Astrocyte (in vitro differentiated cells and primary cell): Measurements from ENCODE around the gene GALNS. TPM values are rescaled to one million over a fixed set of nuclear protein-coding genes. Genes with fewer than 3 reads are reported as not detected.
"Not testable (repeated sequence)": the region's sequence is repeated elsewhere in the genome, so short reads cannot be mapped to it uniquely, and the experiment has no call there.

Source experiments
- DNase-seq: peaks from one replicate; pipeline ENCODE4 v3.0.0-alpha.2; 2010; ENCODE audit warnings: low read depth
- FAIRE-seq: peaks from 2 replicates; lab custom pipeline; 2011; peaks lifted over from hg19 to GRCh38; lab: Jason Lieb, UNC
- H2AFZ ChIP-seq: 2 replicates; pipeline ENCODE4 v1.6.0; 2012; ENCODE audit warnings: low read depth, low read length, inconsistent platforms
- H3K27ac ChIP-seq: 2 replicates; pipeline ENCODE4 v1.5.1; 2011; ENCODE audit warnings: low read depth, low read length, inconsistent platforms
- H3K27me3 ChIP-seq: 2 replicates; pipeline ENCODE4 v1.6.0; 2011; ENCODE audit warnings: low read length, inconsistent platforms; ENCODE audit not compliant: insufficient read depth
- H3K36me3 ChIP-seq: 2 replicates; pipeline ENCODE4 v1.5.1; 2011; ENCODE audit warnings: low read length, inconsistent platforms; ENCODE audit not compliant: insufficient read depth
- H3K4me1 ChIP-seq: 2 replicates; pipeline ENCODE4 v1.5.1; 2011; ENCODE audit warnings: low read length, inconsistent platforms; ENCODE audit not compliant: insufficient read depth
- H3K4me2 ChIP-seq: 2 replicates; pipeline ENCODE4 v1.6.0; 2012; ENCODE audit warnings: low read length, inconsistent platforms
- H3K4me3 ChIP-seq: 2 replicates; pipeline ENCODE4 v1.5.1; 2011; ENCODE audit warnings: low read depth, mild to moderate bottlenecking, low read length, inconsistent platforms; ENCODE audit not compliant: insufficient read depth
- H3K79me2 ChIP-seq: 2 replicates; pipeline ENCODE4 v1.6.0; 2012; ENCODE audit warnings: mild to moderate bottlenecking, low read length, inconsistent platforms; ENCODE audit not compliant: insufficient read depth
- H3K9ac ChIP-seq: 2 replicates; pipeline ENCODE4 v1.6.0; 2012; ENCODE audit warnings: mild to moderate bottlenecking, low read length, inconsistent platforms
- H3K9me3 ChIP-seq: 2 replicates; pipeline ENCODE4 v1.5.1; 2012; ENCODE audit warnings: low read depth, mild to moderate bottlenecking, low read length, inconsistent platforms; ENCODE audit not compliant: insufficient read depth
- H4K20me1 ChIP-seq: 2 replicates; pipeline ENCODE4 v1.6.0; 2012; ENCODE audit warnings: low read length, inconsistent platforms; ENCODE audit not compliant: insufficient read depth
- H3K27ac Mint-ChIP-seq: one replicate; pipeline ENCODE4 v1.8.0; 2021; ENCODE audit warnings: mild to moderate bottlenecking, mixed read lengths; ENCODE audit not compliant: unreplicated experiment
- H3K27me3 Mint-ChIP-seq: one replicate; pipeline ENCODE4 v1.8.0; 2021; ENCODE audit warnings: low read depth, mixed read lengths; ENCODE audit not compliant: unreplicated experiment
- H3K36me3 Mint-ChIP-seq: one replicate; pipeline ENCODE4 v1.8.0; 2021; ENCODE audit warnings: low read depth, mixed read lengths; ENCODE audit not compliant: unreplicated experiment
- H3K4me1 Mint-ChIP-seq: one replicate; pipeline ENCODE4 v1.8.0; 2021; ENCODE audit warnings: low read depth, mixed read lengths; ENCODE audit not compliant: unreplicated experiment
- H3K4me3 Mint-ChIP-seq: one replicate; pipeline ENCODE4 v1.8.0; 2021; ENCODE audit warnings: mild to moderate bottlenecking, moderate library complexity, mixed read lengths; ENCODE audit not compliant: unreplicated experiment
- H3K9me3 Mint-ChIP-seq: one replicate; pipeline ENCODE4 v1.8.0; 2021; ENCODE audit warnings: mild to moderate bottlenecking, mixed read lengths; ENCODE audit not compliant: unreplicated experiment
- EZH2 ChIP-seq: IDR thresholded peaks from 2 replicates; pipeline ENCODE4 v1.6.1; 2012; ENCODE audit warnings: mild to moderate bottlenecking, low read length, inconsistent platforms; ENCODE audit not compliant: insufficient read depth
- total RNA-seq: library from RNA; stranded (reverse); gene quantifications from 2 replicates; pipeline ENCODE4 v1.2.1, GENCODE V29; 2021
- TF ChIP-seq, protein P1 (sequence below): IDR thresholded peaks from 2 replicates; pipeline ENCODE4 v1.5.1; 2011; ENCODE audit warnings: low read depth, mild to moderate bottlenecking, inconsistent platforms, low read length, moderate library complexity; ENCODE audit not compliant: insufficient read depth

Gene GALNS
- total RNA-seq, 1 donor from 2014 or later: 31.7 TPM

DNA sequence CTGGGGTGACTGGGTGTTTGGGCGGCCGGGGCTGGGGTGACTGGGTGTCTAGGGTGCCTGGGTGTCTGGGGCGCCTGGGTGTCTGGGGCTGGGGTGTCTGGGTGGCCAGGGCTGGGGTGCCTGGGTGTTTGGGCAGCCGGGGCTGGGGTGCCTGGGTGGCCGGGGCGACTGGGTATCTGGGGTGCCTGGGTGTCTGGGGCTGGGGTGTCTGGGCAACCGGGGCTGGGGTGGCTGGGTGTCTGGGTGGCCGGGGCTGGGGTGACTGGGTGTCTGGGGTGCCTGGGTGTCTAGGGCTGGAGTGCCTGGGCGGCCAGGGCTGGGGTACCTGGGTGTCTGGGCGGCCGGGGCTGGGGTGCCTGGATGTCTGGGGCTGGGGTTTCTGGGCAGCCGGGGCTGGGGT, 31.6 kb downstream of the GALNS start:
- Histone ChIP-seq H3K9me3 (no peaks in the 10 kb centered on the region), H3K27ac (no peak overlapping the region), H3K27me3 (no peaks in the 10 kb centered on the region), H3K9ac (no peak overlapping the region), H4K20me1 (no peaks in the 10 kb centered on the region), H3K36me3 (no peaks in the 10 kb centered on the region), H3K4me2 (no peak overlapping the region), H3K4me1 (no peaks in the 10 kb centered on the region), H2AFZ (no peak overlapping the region), H3K4me3 (no peak overlapping the region), H3K79me2 (no peaks in the 10 kb centered on the region)
- DNase-seq (no peak), FAIRE-seq (no peak)
- H3K9me3 Mint-ChIP-seq: no peaks in the 10 kb centered on the region
- no peak overlapping the region for H3K27ac Mint-ChIP-seq
- H3K4me1 Mint-ChIP-seq: no peaks in the 10 kb centered on the region
- peaks cover 7% of the 10 kb centered on the region for H3K36me3 Mint-ChIP-seq
- no peaks in the 10 kb centered on the region for H3K27me3 Mint-ChIP-seq
- TF ChIP-seq, protein P1, sequence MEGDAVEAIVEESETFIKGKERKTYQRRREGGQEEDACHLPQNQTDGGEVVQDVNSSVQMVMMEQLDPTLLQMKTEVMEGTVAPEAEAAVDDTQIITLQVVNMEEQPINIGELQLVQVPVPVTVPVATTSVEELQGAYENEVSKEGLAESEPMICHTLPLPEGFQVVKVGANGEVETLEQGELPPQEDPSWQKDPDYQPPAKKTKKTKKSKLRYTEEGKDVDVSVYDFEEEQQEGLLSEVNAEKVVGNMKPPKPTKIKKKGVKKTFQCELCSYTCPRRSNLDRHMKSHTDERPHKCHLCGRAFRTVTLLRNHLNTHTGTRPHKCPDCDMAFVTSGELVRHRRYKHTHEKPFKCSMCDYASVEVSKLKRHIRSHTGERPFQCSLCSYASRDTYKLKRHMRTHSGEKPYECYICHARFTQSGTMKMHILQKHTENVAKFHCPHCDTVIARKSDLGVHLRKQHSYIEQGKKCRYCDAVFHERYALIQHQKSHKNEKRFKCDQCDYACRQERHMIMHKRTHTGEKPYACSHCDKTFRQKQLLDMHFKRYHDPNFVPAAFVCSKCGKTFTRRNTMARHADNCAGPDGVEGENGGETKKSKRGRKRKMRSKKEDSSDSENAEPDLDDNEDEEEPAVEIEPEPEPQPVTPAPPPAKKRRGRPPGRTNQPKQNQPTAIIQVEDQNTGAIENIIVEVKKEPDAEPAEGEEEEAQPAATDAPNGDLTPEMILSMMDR: no peak
- TF ChIP-seq EZH2: no peak
- H3K4me3 Mint-ChIP-seq: no peak overlapping the region

DNA sequence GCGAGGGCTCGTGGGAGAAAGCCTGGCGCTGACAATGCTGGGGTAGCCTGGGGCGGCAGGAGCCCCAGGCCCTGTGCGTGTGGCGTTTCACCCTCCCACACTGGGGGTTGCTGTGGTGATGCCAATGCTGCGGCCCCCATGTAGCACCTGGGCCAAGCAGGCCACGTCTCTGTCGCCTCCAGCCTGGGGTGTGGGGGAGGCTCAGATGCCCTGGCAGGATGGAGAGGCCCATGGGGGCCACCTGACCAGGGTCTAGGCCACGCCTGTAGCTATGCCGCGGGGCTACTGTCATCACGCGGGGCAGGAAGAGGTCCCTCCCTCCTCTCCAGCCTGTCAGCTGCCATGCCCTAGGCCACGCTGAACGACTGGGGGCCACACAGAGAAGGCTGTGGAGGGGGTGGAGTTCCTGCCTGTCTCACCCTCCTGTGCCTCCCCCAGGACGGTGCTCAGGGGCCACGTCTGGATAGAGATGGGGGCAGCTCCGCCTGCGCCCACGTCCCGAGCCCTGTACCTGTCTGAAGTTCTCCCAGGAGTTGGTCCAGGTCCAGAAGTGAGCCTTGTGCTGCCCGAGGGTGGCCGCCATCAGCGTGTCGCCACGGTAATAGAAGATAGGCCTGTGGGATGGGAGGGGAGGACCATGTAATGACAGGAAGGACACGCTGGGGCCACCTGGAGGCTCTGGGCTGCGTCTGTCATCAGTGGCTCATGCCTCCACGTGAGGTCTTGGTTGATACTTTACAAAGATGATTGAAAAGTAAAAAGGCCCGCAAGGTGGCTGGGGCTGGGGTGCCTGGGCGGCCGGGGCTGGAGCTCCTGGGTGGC, 32.3 kb downstream of the GALNS start:
- no peak overlapping the region for H3K9ac ChIP-seq
- H3K9me3 ChIP-seq: no peaks in the 10 kb centered on the region
- no peaks in the 10 kb centered on the region for H3K4me1 ChIP-seq
- H3K27ac ChIP-seq: no peak overlapping the region
- no peak overlapping the region for H2AFZ ChIP-seq
- Mint-ChIP-seq H3K4me1 (no peaks in the 10 kb centered on the region), H3K27me3 (no peaks in the 10 kb centered on the region), H3K36me3 (peaks cover 7% of the 10 kb centered on the region), H3K4me3 (no peak overlapping the region), H3K9me3 (no peaks in the 10 kb centered on the region), H3K27ac (no peak overlapping the region)
- H3K79me2 ChIP-seq: no peaks in the 10 kb centered on the region
- no peak overlapping the region for H3K4me3 ChIP-seq
- H3K27me3 ChIP-seq: no peaks in the 10 kb centered on the region
- TF ChIP-seq, protein P1: no peak
- no peak for TF ChIP-seq EZH2
- H4K20me1 ChIP-seq: no peaks in the 10 kb centered on the region
- FAIRE-seq (no peak), DNase-seq (no peak)
- no peak overlapping the region for H3K4me2 ChIP-seq
- H3K36me3 ChIP-seq: no peaks in the 10 kb centered on the region

DNA sequence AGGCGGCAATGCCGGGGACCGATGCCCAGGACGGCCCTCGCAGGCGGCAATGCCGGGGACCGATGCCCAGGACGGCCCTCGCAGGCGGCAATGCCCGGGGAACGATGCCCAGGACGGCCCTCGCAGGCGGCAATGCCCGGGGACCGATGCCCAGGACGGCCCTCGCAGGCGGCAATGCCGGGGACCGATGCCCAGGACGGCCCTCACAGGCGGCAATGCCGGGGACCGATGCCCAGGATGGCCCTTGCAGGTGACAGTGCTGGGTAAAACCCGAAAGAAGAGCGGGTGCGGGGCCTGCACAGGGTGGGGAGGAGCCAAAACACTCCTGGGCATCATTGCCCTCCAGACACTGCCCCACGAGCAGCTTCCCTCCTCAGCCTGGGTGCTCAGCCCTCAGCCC, 33.1 kb downstream of the GALNS start:
- not testable (repeated sequence) for H2AFZ ChIP-seq, H3K9me3 ChIP-seq, H3K4me3 Mint-ChIP-seq, H3K27me3 Mint-ChIP-seq, H3K9me3 Mint-ChIP-seq, H3K27ac Mint-ChIP-seq, H3K27ac ChIP-seq, H3K9ac ChIP-seq, H3K4me2 ChIP-seq, H3K36me3 ChIP-seq, DNase-seq, H3K4me1 ChIP-seq, H3K4me1 Mint-ChIP-seq, H4K20me1 ChIP-seq, H3K27me3 ChIP-seq, FAIRE-seq, H3K36me3 Mint-ChIP-seq, H3K4me3 ChIP-seq, H3K79me2 ChIP-seq
